AG20443 (cell line): ENCODE results near the gene RAB8A.
"Not testable (repeated sequence)": the region's sequence is repeated elsewhere in the genome, so short reads cannot be mapped to it uniquely, and the experiment has no call there.

Experiments
- DNase-seq: peaks from one replicate; pipeline ENCODE4 v3.0.0; 2012; ENCODE audit warnings: low spot score, mixed read lengths

Gene RAB8A

GRCh38 chr19:16078759-16079707 lies 32.7 kb upstream of the RAB8A start:
- peak; percentile 76 for DNase-seq

- DNase-seq, result no peak
These were observed 27.5 kb upstream of the RAB8A start for GRCh38 chr19:16084067-16084685.

- no peak for DNase-seq
These were observed 26.6 kb upstream of the RAB8A start for GRCh38 chr19:16085115-16085514.

GRCh38 chr19:16087404-16087803 lies 24.3 kb upstream of the RAB8A start:
- not testable (repeated sequence) for DNase-seq

DNA sequence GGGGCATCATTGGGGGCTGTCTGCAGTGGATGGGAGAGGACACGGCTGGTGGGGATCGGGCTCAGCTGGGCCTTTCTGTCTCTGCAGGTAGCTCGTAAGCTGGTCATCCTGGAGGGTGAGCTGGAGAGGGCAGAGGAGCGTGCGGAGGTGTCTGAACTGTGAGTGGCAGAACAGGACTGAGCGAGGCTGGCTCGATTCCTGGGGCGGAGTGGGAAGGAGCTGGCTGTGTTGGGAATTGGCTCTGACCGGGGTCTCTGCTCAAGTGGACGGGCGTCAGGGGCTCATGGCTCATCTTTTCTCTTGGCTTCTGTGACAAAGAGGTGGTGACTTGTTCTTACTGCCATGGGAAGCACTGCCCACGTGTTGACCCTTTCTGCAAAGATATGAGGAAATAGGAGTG lies 23.7 kb upstream of the RAB8A start:
- no peak for DNase-seq

DNA sequence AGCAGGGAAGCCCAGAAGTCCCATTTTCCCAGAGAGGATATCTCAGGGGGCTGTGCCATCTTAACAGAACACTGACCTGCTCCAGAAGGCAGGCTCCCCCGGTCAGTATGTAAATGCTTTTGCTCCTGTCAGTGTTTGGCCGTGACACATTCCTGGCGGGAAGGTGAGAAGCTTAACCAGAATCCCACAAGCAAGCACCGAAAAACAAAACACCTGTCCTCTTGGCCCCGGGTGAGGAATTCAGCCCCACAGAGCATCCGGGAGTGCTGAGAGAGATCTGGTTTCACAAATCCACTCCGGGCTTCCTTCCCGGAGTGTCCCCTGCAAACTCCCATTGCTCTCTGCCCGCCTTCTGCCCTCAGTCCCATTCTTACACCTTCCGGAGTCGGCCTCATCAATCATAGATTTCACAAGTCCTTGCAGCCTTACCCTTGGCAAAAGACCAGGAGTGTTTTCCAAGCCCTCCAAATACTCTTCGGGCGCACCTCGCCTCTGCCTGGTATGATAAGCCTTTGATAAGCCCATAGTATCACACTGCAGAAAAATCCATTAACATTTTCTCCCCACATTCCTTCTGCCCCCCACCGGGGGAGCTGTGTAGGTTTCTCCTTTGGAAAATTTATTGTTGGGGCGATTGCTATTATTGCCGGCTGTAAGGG lies 23.2 kb upstream of the RAB8A start:
- DNase-seq, result no peak

DNA sequence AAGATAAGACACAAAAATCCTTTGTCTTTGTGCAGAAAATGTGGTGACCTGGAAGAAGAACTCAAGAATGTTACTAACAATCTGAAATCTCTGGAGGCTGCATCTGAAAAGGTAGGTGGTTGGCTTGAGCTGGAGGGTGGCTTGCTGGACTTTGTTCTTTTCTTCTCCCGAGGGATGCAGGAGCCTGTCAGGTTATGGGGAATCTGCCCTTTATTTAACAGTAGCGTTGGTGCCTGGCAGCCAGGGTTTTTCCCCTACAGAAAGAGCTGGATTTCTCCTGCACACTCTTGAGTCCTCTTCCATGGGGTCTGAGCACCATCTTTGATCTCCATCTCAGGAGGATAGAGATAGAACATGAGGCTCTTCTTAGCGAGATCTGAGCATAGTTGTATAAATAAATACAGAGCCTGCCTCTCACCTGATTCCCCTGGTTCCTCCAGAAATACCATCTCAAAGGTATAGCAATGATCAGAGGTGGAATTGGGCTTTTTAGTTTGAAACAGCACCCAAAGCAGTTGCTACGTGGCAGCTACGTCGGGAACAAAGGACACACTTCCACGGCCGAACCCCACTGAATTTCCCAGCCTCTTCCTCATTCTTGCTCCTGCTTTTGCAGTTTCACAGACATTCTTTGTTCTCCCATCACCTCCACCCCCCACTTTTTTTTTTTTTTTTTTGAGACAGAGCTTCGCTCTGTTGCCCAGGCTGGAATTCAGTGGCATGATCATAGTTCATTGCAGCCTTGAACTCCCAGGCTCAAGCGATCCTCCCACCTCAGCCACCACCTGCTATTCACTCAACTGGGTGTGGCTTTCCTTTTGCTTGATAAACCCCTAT lies 22.5 kb upstream of the RAB8A start:
- no peak for DNase-seq

DNA sequence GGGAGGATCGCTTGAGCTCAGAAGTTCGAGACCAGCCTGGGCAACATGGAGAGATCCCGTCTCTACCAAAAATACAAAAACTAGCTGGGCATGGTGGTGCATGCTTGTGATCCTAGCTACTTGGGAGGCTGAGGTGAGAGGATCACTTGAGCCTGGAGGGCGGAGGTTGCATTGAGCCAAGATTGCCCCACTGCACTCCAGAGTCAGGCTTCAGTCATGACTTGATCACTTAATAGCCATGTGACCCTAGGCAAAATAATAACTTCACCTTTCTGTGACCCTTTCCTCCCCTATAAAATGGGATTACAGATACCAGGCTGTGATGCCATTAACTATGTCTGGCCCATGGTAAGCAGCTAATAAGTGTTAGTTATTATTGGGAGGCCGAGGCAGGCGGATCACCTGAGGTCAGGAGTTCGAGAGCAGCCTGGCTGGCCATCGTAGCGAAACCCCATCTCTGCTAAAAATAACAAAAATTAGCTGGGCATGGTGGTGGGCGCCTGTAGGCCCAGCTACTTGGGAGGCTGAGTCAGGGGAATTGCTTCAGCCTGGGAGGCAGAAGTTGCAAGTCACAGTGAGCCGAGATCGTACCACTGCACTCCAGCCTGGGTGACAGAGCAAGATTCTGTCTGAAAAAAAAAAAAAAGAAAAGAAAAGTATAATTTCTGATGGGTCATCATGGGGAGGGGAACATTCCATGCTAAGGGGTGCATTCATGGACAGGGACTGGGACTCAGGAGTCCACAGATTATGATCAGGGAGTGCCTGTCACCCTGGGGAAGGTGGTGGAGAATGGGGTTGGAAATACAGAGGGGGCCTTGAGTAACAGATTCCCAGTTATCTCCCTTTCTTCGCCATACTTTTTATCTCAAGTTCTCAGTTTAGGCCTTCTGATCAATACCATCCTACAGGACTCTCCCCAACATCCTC lies 19.9 kb upstream of the RAB8A start:
- no peak for DNase-seq

- no peak for DNase-seq
These were observed 17.2 kb upstream of the RAB8A start for GRCh38 chr19:16094360-16095070.

DNA sequence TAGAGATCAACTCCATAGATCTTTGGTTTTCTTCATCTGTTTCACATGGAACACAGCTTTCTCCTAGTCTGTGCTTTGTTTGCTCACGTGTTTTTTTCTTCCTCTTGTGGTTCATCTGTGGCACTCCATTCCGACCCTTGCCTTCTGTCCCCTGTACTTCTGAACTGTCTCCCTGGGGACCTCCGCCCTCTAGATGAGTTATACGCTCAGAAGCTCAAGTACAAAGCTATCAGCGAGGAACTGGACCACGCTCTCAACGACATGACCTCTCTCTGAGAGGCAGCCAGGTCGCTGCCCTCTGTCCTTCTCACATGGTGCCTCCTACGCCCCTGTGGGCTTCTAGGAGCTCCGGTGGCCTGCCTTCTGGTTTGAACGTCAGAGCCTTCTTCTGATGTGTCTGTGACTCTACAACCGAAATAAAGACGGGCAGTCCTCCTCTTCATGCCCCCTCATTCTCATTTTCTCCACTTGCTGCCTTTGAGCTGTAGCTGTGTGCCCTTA lies 16.6 kb upstream of the RAB8A start:
- no peak for DNase-seq

- no peak for DNase-seq
These were observed 15.3 kb upstream of the RAB8A start for GRCh38 chr19:16096280-16096855.

DNA sequence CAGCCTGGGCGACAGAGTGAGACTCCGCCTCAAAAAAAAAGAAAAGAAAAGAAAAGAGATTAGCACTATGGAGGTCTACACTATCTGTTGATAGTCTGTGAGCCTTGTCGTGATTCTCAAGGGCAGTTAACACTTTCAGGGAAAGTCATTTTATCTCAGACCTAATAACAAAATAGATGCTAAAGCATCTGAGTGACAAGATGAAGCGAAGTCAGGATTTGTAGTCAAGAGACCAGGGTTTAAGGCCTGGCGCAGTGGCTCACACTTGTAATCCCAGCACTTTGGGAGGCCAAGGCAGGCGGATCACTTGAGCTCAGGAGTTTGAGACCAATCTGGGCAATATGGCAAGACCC lies 13.3 kb upstream of the RAB8A start:
- DNase-seq, result no peak

GRCh38 chr19:16098821-16099220 lies 12.9 kb upstream of the RAB8A start:
- no peak for DNase-seq

GRCh38 chr19:16099314-16099965 lies 12.2 kb upstream of the RAB8A start:
- not testable (repeated sequence) for DNase-seq

DNA sequence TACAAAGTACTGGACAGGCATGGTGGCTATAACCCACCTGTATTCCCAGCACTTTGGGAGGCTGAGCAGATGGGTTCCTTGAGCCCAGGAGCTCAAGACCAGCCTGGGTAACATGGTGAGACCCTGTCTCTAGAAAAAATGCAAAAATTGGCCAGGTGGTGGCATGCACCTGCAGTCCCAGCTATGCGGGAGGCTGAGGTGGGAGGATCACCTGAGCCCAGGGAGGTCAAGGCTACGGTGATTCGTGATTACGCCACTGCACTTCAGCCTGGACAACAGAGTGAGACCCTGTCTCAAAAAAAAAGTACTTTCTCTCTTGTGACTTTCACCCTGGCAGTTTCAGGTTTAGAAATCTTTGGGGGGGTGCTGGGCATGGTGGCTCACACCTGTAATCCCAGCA lies 11.2 kb upstream of the RAB8A start:
- no peak for DNase-seq

DNA sequence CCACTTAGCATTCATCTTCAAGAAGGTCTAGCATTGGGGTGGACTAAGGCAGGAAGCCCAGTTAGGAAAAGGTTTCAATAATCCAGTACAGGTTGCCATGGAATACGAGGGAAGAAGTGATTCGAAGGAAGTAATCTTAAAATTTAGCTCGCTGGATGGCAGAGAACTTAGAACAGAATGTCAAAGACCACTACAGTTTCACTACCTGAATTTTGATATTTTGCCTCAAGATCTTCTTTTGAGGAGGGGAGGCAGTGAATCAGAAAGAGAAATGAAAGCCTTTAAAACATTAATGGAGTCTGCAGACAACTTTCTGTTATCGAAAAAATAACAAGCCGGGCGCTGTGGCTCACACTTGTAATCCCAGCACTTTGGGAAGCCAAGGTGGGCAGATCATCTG lies 7.0 kb upstream of the RAB8A start:
- no peak for DNase-seq

DNA sequence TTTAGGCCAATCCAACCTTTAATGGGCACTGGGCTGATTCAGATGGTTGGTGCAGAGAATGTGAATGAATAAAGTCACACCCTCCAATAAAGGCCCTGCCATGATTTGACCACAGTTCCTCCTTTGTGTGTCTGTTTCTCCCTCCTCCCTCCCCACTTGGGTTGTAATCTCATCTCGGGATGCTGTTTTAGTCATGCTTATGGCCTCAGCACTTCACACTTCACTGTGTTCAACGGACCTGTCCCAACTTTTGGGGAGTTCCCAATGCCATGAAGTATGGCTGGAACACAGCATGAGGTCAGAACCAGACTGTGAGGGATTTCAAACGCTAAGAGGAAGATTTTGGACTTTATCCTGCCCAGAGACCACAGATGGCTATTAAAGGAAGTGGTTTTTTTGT lies 5.6 kb upstream of the RAB8A start:
- DNase-seq, result peak; percentile 38

GRCh38 chr19:16111909-16112752 lies 442 bp downstream of the RAB8A start:
- peak; percentile 35 for DNase-seq
